T-cell (primary cell): ENCODE data around the gene ANKRD33B. TPM values are rescaled to one million over a fixed set of nuclear protein-coding genes. Genes with fewer than 3 reads are reported as not detected.
"Not testable (repeated sequence)": the region's sequence is repeated elsewhere in the genome, so short reads cannot be mapped to it uniquely, and the experiment has no call there.

Experiments used
- ATAC-seq, 4 experiments: fragments of 200-7000 bp in 3 of 4; fragments of 150-1000 bp in 1 of 4; cut with Tn5 transposase; replicated peaks in 1 of 4; 1 replicate in 3 of 4; 2 replicates in 1 of 4; pipeline ENCODE4 v1.10.0; 2021; ENCODE audit warnings: moderate library complexity in 3 of 4, mild to moderate bottlenecking in 2 of 4, moderate number of reproducible peaks in 1 of 4
- CTCF ChIA-PET, 2 donors: fragments of 300-600 bp; sonication (Branson Sonifier 250); formaldehyde crosslinking; loops; one replicate each; lab custom pipeline; 2022; ENCODE audit warnings: antibody characterized with exemption in 2 of 2; lab: Charles Lee
- POLR2A ChIA-PET, 2 donors: fragments of 300-600 bp; sonication (Branson Sonifier 250); formaldehyde crosslinking; loops; one replicate each; lab custom pipeline; 2022; ENCODE audit warnings: antibody characterized with exemption in 2 of 2; lab: Charles Lee
- DNase-seq, 35 experiments: peaks; one replicate each; pipeline versions ENCODE4 v3.0.0 to v3.0.0-alpha.2; 2013 to 2023
- H3K27ac ChIP-seq: one replicate; pipeline ENCODE4 v1.5.1; 2013; ENCODE audit warnings: low read length
- H3K27me3 ChIP-seq, 2 experiments: replicated peaks in 1 of 2; 1 replicate in 1 of 2; 2 replicates in 1 of 2; pipeline versions ENCODE4 v1.6.1 to v1.7.0; 2013; ENCODE audit warnings: low read length in 1 of 2, mixed read lengths in 1 of 2; ENCODE audit not compliant: control insufficient read depth in 2 of 2, insufficient read depth in 2 of 2; ENCODE audit errors: extremely low read depth in 1 of 2
- H3K36me3 ChIP-seq, 2 donors: 1 replicate in 1 of 2; 2 replicates in 1 of 2; pipeline versions ENCODE4 v1.6.1 to v1.7.0; 2013; ENCODE audit warnings: low read length in 1 of 2; ENCODE audit not compliant: control insufficient read depth in 2 of 2, insufficient read depth in 1 of 2; ENCODE audit errors: extremely low read depth in 1 of 2
- H3K4me1 ChIP-seq, 2 experiments: 1 replicate in 1 of 2; 2 replicates in 1 of 2; pipeline versions ENCODE4 v1.6.1 to v1.7.0; 2013; ENCODE audit warnings: low read length in 2 of 2, mixed read lengths in 1 of 2; ENCODE audit not compliant: insufficient read depth in 2 of 2, control insufficient read depth in 1 of 2; ENCODE audit errors: extremely low read depth in 1 of 2
- H3K4me3 ChIP-seq, 2 donors: 1 replicate in 1 of 2; 2 replicates in 1 of 2; pipeline versions ENCODE4 v1.5.1 to v1.7.0; 2013; ENCODE audit warnings: mild to moderate bottlenecking in 2 of 2, low read length in 1 of 2, moderate library complexity in 1 of 2; ENCODE audit not compliant: control insufficient read depth in 1 of 2; ENCODE audit errors: extremely low read depth in 1 of 2
- H3K9me3 ChIP-seq: 2 replicates; pipeline ENCODE4 v1.7.0; 2013
- H3K27ac Mint-ChIP-seq, 2 donors: one replicate each; pipeline ENCODE4 v1.8.0; 2020 to 2021; ENCODE audit warnings: mild to moderate bottlenecking in 2 of 2, mixed read lengths in 2 of 2
- H3K27me3 Mint-ChIP-seq, 2 donors: one replicate each; pipeline ENCODE4 v1.8.0; 2021 to 2022; ENCODE audit warnings: mixed read lengths in 2 of 2
- H3K36me3 Mint-ChIP-seq: one replicate; pipeline ENCODE4 v1.8.0; 2021; ENCODE audit warnings: mixed read lengths
- H3K4me1 Mint-ChIP-seq, 3 donors: one replicate each; pipeline ENCODE4 v1.8.0; 2020 to 2022; ENCODE audit warnings: mixed read lengths in 3 of 3, mild to moderate bottlenecking in 1 of 3
- H3K4me3 Mint-ChIP-seq, 3 donors: one replicate each; pipeline ENCODE4 v1.8.0; 2020 to 2022; ENCODE audit warnings: mild to moderate bottlenecking in 3 of 3, mixed read lengths in 3 of 3, moderate library complexity in 3 of 3
- H3K9me3 Mint-ChIP-seq, 3 donors: one replicate each; pipeline ENCODE4 v1.8.0; 2020 to 2022; ENCODE audit warnings: mixed read lengths in 3 of 3
- WGBS: methylation state at CpG from one replicate; pipeline ENCODE4 v1.1.5; 2013; ENCODE audit warnings: missing lambda C conversion rate; ENCODE audit not compliant: insufficient coverage; 5-methylcytosine and 5-hydroxymethylcytosine counted together
- total RNA-seq, 35 experiments: library from RNA in 6 of 35; stranded (reverse) in 6 of 35; fragments of 120-200 nt in 1 of 35; gene quantifications; one replicate each; pipeline versions ENCODE4 v1.2.1 to v1.2.4 and lab custom pipeline; 2013 to 2026

The ANKRD33B gene
- total RNA-seq, 5 donors from 2014 or later (not counting 1 experiment from before 2014, with no cell fraction given): 1.0 to 4.1 (median 2.4) TPM

DNA sequence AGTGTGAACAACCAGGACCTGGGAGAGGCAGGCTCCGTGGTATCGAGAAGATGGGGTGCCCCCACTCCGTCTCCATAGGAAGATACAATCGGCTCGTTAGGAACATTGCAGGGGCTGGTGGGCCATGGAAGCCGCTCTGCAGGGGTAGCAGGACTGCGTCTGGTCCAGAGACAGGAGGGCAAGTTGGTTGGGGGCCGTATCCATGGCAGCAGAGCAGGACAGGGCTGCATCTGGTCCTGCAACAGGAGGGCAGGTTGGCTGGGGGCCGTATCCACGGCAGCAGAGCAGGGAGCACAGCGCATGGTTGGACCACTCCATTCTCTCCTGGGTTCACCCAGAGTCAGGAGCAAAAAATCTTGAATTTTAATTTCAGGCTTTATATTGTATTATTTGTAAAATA, 98.2 kb downstream of the ANKRD33B start:
- no peak for ATAC-seq
- no peak overlapping the region for H3K27ac Mint-ChIP-seq
- no peak for DNase-seq
- H3K27ac ChIP-seq: no peak overlapping the region
- H3K36me3 ChIP-seq: no peaks in the 10 kb centered on the region
- H3K9me3 ChIP-seq: no peaks in the 10 kb centered on the region
- H3K4me3 Mint-ChIP-seq: no peak overlapping the region
- H3K4me1 ChIP-seq: no peaks in the 10 kb centered on the region
- CTCF ChIA-PET: no interaction called here
- no peak overlapping the region for H3K4me3 ChIP-seq
- WGBS: 85% methylated on average over 8 of the region's 11 CpGs
- peaks cover 0 to 19% of the 10 kb centered on the region in 2 experiments for H3K27me3 ChIP-seq
- POLR2A ChIA-PET: no interaction called here
- H3K27me3 Mint-ChIP-seq: peaks cover 0 to 3% of the 10 kb centered on the region in 2 donors
- H3K36me3 Mint-ChIP-seq: no peaks in the 10 kb centered on the region
- peaks cover 0 to 5% (median 4%) of the 10 kb centered on the region in 3 donors for H3K9me3 Mint-ChIP-seq
- no peaks in the 10 kb centered on the region for H3K4me1 Mint-ChIP-seq

DNA sequence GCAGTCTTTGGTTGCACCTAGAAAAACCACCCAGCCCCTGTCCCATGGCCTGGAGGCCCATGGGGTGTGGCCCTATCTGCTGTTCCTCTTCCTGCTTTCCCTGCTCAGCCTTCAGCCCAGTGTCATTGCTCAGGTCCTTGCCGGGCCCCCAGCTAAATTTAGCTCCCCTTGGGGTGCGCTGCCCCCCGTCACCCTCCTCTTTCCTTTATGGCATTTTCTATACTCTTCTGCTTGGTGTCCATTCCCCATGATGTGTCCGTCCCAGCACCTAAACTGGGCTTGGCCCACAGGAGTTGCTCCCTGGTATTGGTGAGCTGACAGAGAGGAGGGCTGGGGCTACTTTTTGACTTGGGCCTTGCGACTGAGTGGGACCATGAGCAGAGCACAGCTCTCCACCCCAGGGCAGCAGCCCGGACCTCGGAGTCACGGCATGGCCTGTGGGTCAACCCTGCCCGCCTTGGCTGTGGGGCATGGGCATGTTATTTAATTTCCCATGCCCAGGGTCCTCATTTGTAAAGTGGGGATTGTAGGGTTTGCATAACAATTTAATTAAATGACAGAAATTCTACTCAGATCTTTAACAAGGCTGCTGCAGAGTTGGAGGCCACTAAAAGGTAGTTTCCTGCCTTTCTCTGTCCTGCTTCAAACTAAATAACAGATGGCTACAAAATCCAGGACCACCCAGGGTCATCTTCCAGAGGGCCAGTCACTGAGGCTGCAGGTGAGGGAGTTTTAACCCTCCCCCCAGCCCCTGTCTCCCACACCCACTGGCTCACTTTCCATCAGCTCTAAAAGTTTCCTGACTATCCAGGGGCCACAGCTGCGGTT, 99.0 kb downstream of the ANKRD33B start:
- DNase-seq (no peak), ATAC-seq (no peak)
- no peak overlapping the region for H3K27ac Mint-ChIP-seq
- no peak overlapping the region for H3K4me3 Mint-ChIP-seq
- Histone ChIP-seq H3K27me3 (peaks cover 0 to 19% of the 10 kb centered on the region in 2 experiments), H3K9me3 (no peaks in the 10 kb centered on the region), H3K36me3 (no peaks in the 10 kb centered on the region), H3K27ac (no peak overlapping the region), H3K4me1 (no peaks in the 10 kb centered on the region), H3K4me3 (no peak overlapping the region)
- H3K36me3 Mint-ChIP-seq: no peaks in the 10 kb centered on the region
- ChIA-PET POLR2A (no interaction called here), CTCF (interaction anchor here in 1 of 2 donors (0.6 kb wide), 1 partner anchor 214 kb away, joined by 3 read pairs; no protein-coding TSS in a partner anchor)
- 97% methylated on average over 5 of the region's 10 CpGs for WGBS
- H3K9me3 Mint-ChIP-seq: peaks cover 0 to 5% (median 4%) of the 10 kb centered on the region in 3 donors
- H3K4me1 Mint-ChIP-seq: no peaks in the 10 kb centered on the region
- H3K27me3 Mint-ChIP-seq: peaks cover 0 to 3% of the 10 kb centered on the region in 2 donors

GRCh38 chr5:10663489-10664179, 99.8 kb downstream of the ANKRD33B start:
- Mint-ChIP-seq H3K4me3 (no peak overlapping the region), H3K27me3 (peaks cover 0 to 3% of the 10 kb centered on the region in 2 donors), H3K27ac (no peak overlapping the region), H3K9me3 (no peaks in the 10 kb centered on the region), H3K4me1 (no peaks in the 10 kb centered on the region), H3K36me3 (no peaks in the 10 kb centered on the region)
- WGBS: 87% methylated on average over 12 of the region's 13 CpGs
- no peak overlapping the region for H3K4me3 ChIP-seq
- ChIA-PET CTCF (no interaction called here), POLR2A (interaction anchor here in 1 of 2 donors (0.6 kb wide), 1 partner anchor 19 kb away, joined by 6 read pairs; no protein-coding TSS in a partner anchor)
- no peaks in the 10 kb centered on the region for H3K36me3 ChIP-seq
- H3K4me1 ChIP-seq: no peaks in the 10 kb centered on the region
- ATAC-seq (no peak), DNase-seq (no peak)
- no peak overlapping the region for H3K27ac ChIP-seq
- H3K27me3 ChIP-seq: peaks cover 0 to 19% of the 10 kb centered on the region in 2 experiments
- H3K9me3 ChIP-seq: no peaks in the 10 kb centered on the region

DNA sequence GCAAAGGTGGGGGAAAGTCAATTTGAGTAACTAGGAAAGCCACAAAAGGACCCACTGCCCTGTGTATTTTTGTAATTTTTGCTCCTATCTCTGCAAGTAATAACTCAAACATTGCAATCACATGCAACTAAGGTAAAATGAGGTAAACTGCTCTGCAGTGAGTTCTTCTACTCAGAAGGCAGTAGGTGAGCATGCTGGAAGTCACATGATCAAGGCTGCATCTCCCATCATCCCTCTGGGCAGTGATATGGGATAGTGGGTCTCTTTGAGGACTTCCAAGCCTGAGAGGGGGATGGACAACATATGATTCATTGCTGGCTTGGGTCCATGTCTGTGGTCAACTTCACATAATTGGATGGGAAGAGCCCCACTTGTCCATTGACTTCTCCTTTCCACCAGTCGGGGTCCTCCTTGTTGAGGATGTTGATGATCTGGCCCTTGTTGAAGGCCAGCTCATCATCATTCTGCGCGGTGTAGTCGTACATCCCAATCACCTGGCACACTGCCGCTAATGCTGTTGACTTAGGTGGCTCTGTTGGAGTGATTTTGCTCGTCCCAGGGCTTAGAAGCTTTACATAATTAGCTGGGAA, 100.4 kb downstream of the ANKRD33B start:
- H3K4me3 Mint-ChIP-seq, H3K4me1 Mint-ChIP-seq, DNase-seq, H3K27ac Mint-ChIP-seq, CTCF ChIA-PET, ATAC-seq, H3K36me3 Mint-ChIP-seq, H3K9me3 Mint-ChIP-seq, H3K36me3 ChIP-seq, H3K27me3 Mint-ChIP-seq, H3K4me3 ChIP-seq, H3K4me1 ChIP-seq, H3K27ac ChIP-seq, H3K9me3 ChIP-seq: not testable (repeated sequence)
- POLR2A ChIA-PET: interaction anchor here in 1 of 2 donors (0.6 kb wide), 1 partner anchor 19 kb away, joined by 6 read pairs; no protein-coding TSS in a partner anchor
- peaks cover 0 to 19% of the 10 kb centered on the region in 2 experiments for H3K27me3 ChIP-seq
- 70% methylated on average over 2 of the region's 6 CpGs for WGBS

DNA sequence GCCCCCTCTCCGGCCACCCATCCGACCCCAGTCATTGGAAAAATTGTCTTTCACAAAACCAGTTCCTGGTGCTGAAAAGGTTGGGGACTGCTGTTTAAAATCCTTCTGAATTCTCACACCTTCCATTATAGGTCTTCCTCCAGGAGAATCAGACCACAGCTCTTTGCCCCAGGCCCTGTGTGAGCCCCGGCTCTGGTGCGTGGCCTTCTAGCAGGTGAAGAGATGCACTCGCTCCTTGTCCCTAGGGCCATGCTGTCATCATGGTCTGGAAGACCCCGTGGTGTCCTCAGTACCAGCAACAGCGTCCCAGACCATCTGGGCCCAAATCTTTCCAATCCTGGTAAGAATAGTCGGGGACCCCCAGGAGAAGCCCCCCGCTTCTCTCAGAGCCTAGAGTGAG, 101.9 kb downstream of the ANKRD33B start:
- ChIA-PET CTCF (no interaction called here), POLR2A (no interaction called here)
- Mint-ChIP-seq H3K4me1 (no peaks in the 10 kb centered on the region), H3K27ac (no peak overlapping the region), H3K9me3 (no peaks in the 10 kb centered on the region), H3K36me3 (no peaks in the 10 kb centered on the region), H3K4me3 (no peak overlapping the region), H3K27me3 (peaks cover 0 to 3% of the 10 kb centered on the region in 2 donors)
- Histone ChIP-seq H3K4me1 (no peaks in the 10 kb centered on the region), H3K27ac (no peak overlapping the region), H3K9me3 (no peaks in the 10 kb centered on the region), H3K27me3 (peaks cover 0 to 19% of the 10 kb centered on the region in 2 experiments), H3K4me3 (no peak overlapping the region), H3K36me3 (no peaks in the 10 kb centered on the region)
- 76% methylated on average over 5 of the region's 9 CpGs for WGBS
- DNase-seq (no peak), ATAC-seq (no peak)

GRCh38 chr5:10666531-10667299, 102.8 kb downstream of the ANKRD33B start:
- ATAC-seq (no peak), DNase-seq (no peak)
- H3K27ac ChIP-seq: no peak overlapping the region
- no peak overlapping the region for H3K4me3 ChIP-seq
- no peak overlapping the region for H3K4me3 Mint-ChIP-seq
- H3K9me3 ChIP-seq: no peaks in the 10 kb centered on the region
- H3K27me3 Mint-ChIP-seq: peaks cover 0 to 3% of the 10 kb centered on the region in 2 donors
- ChIA-PET CTCF (no interaction called here), POLR2A (no interaction called here)
- H3K36me3 Mint-ChIP-seq: no peaks in the 10 kb centered on the region
- no peaks in the 10 kb centered on the region for H3K36me3 ChIP-seq
- no peaks in the 10 kb centered on the region for H3K9me3 Mint-ChIP-seq
- H3K4me1 Mint-ChIP-seq: no peaks in the 10 kb centered on the region
- H3K4me1 ChIP-seq: no peaks in the 10 kb centered on the region
- H3K27me3 ChIP-seq: peaks cover 0 to 19% of the 10 kb centered on the region in 2 experiments
- 93% methylated on average over 6 of the region's 7 CpGs for WGBS
- no peak overlapping the region for H3K27ac Mint-ChIP-seq
